Vein endothelial cell (primary cell): ENCODE data around the gene FBXO45. TPM values are rescaled to one million over a fixed set of nuclear protein-coding genes. Genes with fewer than 3 reads are reported as not detected.

Experiments
- small RNA-seq: library from RNA; depleted of rRNA; stranded (forward); fragments of <200 nt; gene quantifications from one replicate; pipeline ENCODE3, GENCODE V24; 2012
- total RNA-seq: library from RNA; depleted of rRNA; stranded (reverse); fragments of >200 nt; gene quantifications from 2 replicates; pipeline ENCODE4 v1.2.3, GENCODE V29; 2012

FBXO45 gene, protein sequence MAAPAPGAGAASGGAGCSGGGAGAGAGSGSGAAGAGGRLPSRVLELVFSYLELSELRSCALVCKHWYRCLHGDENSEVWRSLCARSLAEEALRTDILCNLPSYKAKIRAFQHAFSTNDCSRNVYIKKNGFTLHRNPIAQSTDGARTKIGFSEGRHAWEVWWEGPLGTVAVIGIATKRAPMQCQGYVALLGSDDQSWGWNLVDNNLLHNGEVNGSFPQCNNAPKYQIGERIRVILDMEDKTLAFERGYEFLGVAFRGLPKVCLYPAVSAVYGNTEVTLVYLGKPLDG
- 10.8 and 16.6 TPM in 2 replicates for total RNA-seq

DNA sequence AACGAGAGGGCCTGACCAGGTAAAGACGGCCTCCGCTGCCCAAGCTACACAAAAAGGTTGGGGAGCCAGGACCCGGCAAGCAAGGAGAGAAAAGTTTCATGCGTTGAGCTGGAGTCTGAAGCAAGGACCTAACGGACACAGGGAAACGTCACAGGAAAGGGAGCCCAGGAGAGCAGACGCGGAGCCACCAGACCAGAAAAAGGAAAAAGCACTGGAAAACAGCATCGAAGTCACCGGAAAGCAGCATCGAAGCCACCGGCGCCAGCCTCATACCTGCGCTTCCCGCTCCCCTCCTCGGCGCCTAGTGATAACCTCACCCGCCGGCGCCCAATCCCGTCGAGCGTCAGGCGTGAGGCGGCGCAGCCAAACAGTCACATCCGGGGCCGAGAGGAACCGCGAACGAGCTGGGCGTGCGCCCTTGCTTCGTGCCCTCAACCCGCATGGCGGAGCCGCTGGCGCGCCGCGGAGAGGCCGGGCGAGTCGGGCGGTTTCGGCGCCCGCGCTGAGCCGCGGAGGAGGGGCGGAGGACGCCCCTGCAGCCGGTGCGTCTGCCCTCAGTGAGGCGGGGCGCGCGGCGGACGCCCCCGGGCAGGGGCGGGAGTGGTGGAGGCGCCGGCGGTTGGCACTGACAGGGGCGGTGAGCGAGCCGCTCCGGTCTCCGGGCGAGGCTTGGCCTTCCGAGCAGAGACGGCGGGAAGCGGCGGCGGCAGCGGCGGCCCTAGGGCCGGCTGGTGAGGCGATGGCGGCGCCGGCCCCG, at the start of gene FBXO45, which contains the start of gene WDR53:
Gene FBXO45, plus strand, starts transcription at position 415 of the 757 bp plus-strand sequence. Its CDS starts 325 bp downstream, at position 740.
Gene WDR53, minus strand, starts transcription at position 309 of the 757 bp plus-strand sequence. CDS start 7,079 bp downstream, outside the sequence.

Small RNA genes lying within 50 kb of the gene (small RNA-seq; reads per million reads assigned to genes)
- not detected for gene RPS29P3

Other genes starting within 250 kb of the FBXO45 start
- gene TM4SF19, start 230.3 kb upstream of the FBXO45 start, total RNA-seq = not detected in 2 replicates
- gene UBXN7, start 136.2 kb upstream of the FBXO45 start, total RNA-seq = 21.9 and 23.8 TPM in 2 replicates
- gene RNF168, start 64.9 kb upstream of the FBXO45 start, total RNA-seq = 20.3 and 27.0 TPM in 2 replicates
- not detected in 2 replicates for gene SMCO1, start 53.3 kb upstream of the FBXO45 start, total RNA-seq
- gene WDR53, start 106 bp upstream of the FBXO45 start, total RNA-seq = 6.0 and 6.2 TPM in 2 replicates
- 12.7 and 13.0 TPM in 2 replicates for gene NRROS, start 71.0 kb downstream of the FBXO45 start, total RNA-seq
- gene CEP19, start 143.6 kb downstream of the FBXO45 start, total RNA-seq = 1.3 and 2.3 TPM in 2 replicates
- 13.7 and 23.8 TPM in 2 replicates for gene PIGX, start 143.7 kb downstream of the FBXO45 start, total RNA-seq
- 67.6 and 72.5 TPM in 2 replicates for gene PAK2, start 171.2 kb downstream of the FBXO45 start, total RNA-seq